Peyer's patch (tissue), 4 donors: ENCODE data around the gene TCEAL7.

Source experiments
- CTCF ChIP-seq, 6 experiments: fragments of 450-650 bp in 4 of 6; fragments of 200-600 bp in 2 of 6; sonication (generic) in 1 of 6; IDR thresholded peaks; one replicate each; pipeline ENCODE4 v1.5.1; 2017 to 2019; ENCODE audit warnings: antibody characterized with exemption in 6 of 6, mild to moderate bottlenecking in 3 of 6, moderate library complexity in 1 of 6
- POLR2A ChIP-seq, 2 donors: fragments of 450-650 bp; IDR thresholded peaks; one replicate each; pipeline ENCODE4 v1.5.1; 2017; ENCODE audit warnings: antibody characterized with exemption in 2 of 2, mild to moderate bottlenecking in 2 of 2, moderate library complexity in 2 of 2

- TF ChIP-seq CTCF (IDR thresholded peaks at IDR 0.05) (no peak), POLR2A (IDR thresholded peaks at IDR 0.05) (no peak)
Observed at GRCh38 chrX:103362474-103362873, 32.4 kb downstream of the TCEAL7 start.
